Left lung (tissue), 10 donors: Measurements from ENCODE around the gene SLC12A8. TPM values are rescaled to one million over a fixed set of nuclear protein-coding genes. Genes with fewer than 3 reads are reported as not detected.
A peak's percentile ranks its signal among the peaks of the same experiment; 100 is the strongest.

Experiments used
- ATAC-seq: fragments of 200-7000 bp; cut with Tn5 transposase; one replicate; pipeline ENCODE4 v1.9.1; 2020; ENCODE audit warnings: moderate library complexity
- DNase-seq, 4 donors: peaks; one replicate each; pipeline ENCODE4 v3.0.0-alpha.2; 2013 to 2020
- H3K27ac ChIP-seq, 2 donors: fragments of 200-600 bp; sonication (generic) in 1 of 2; one replicate each; pipeline versions ENCODE4 v1.5.0 to v1.8.0; 2020 to 2021
- H3K27me3 ChIP-seq, 2 donors: fragments of 200-600 bp; sonication (generic) in 1 of 2; one replicate each; pipeline versions ENCODE4 v1.5.0 to v1.8.0; 2020 to 2021
- H3K36me3 ChIP-seq, 2 donors: fragments of 200-600 bp; sonication (generic) in 1 of 2; one replicate each; pipeline versions ENCODE4 v1.5.0 to v1.8.0; 2020 to 2021
- H3K4me1 ChIP-seq, 2 donors: fragments of 200-600 bp; one replicate each; pipeline ENCODE4 v1.8.0; 2021
- H3K4me3 ChIP-seq, 2 donors: fragments of 200-600 bp; sonication (generic) in 1 of 2; one replicate each; pipeline versions ENCODE4 v1.5.0 to v1.8.0; 2020 to 2021; ENCODE audit warnings: mild to moderate bottlenecking in 1 of 2
- H3K9me3 ChIP-seq, 2 donors: fragments of 200-600 bp; sonication (generic) in 1 of 2; one replicate each; pipeline versions ENCODE4 v1.5.0 to v1.8.0; 2020 to 2021
- intact Hi-C, 2 donors: fragments of 100-400 bp; cut with DNase I; formaldehyde crosslinking; loops; one replicate each; pipeline versions ENCODE4 v1.11.2 to v1.14.2; 2022
- polyA plus RNA-seq, 6 donors: library from polyadenylated mRNA; unstranded; fragments of 120-200 nt; gene quantifications; one replicate each; pipeline ENCODE4 v1.2.1, GENCODE V29; 2013; ENCODE audit not compliant: insufficient read length in 6 of 6
- total RNA-seq, 2 donors: library from RNA; stranded (reverse); fragmentation: NEBNext Ultra II Directional; extraction: Animal tissue kit (Norgen Biotek cat#: 25700); gene quantifications; one replicate each; pipeline ENCODE4 v1.2.1, GENCODE V29; 2021
- TF ChIP-seq, protein P1 (sequence below), 2 donors: fragments of 200-600 bp; sonication (generic) in 1 of 2; IDR thresholded peaks; one replicate each; pipeline versions ENCODE4 v1.5.0 to v1.8.0; 2021; ENCODE audit warnings: antibody characterized with exemption in 2 of 2
- donor health status: DM: no; HTN: yes; CAD: no.
- donor health status: DM: no; HTN: no; CAD: no.

Gene SLC12A8
- total and polyA plus RNA-seq, 8 donors = 1.1 to 17.1 (median 1.6) TPM

DNA sequence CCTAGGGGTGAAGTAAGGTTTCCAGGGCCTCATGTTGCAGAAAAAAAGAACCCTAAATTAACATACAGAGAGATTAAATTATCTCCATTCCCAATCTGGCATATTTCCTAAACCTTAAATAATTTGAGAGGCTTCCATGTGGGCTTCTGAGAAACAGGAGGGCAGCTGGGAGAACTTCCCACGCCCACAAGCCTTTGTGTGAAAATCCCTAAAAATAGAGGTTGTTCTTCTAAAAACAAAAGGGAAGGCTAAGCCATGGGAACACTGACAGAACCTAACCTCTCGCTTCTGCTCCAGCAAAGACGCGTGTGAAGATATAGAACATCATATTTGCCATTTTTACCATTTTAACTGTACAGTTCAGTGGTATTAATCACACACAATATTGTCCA is 812 bp upstream of the SLC12A8 start:
- Histone ChIP-seq H3K27ac (no peak overlapping the region), H3K36me3 (no peaks in the 10 kb centered on the region), H3K4me1 (peaks cover 0 to 13% of the 10 kb centered on the region in 2 donors), H3K4me3 (peak overlapping the region in 1 of 2 donors; percentile 44), H3K9me3 (no peaks in the 10 kb centered on the region), H3K27me3 (peaks cover 16 to 56% of the 10 kb centered on the region in 2 donors)
- TF ChIP-seq, protein P1, sequence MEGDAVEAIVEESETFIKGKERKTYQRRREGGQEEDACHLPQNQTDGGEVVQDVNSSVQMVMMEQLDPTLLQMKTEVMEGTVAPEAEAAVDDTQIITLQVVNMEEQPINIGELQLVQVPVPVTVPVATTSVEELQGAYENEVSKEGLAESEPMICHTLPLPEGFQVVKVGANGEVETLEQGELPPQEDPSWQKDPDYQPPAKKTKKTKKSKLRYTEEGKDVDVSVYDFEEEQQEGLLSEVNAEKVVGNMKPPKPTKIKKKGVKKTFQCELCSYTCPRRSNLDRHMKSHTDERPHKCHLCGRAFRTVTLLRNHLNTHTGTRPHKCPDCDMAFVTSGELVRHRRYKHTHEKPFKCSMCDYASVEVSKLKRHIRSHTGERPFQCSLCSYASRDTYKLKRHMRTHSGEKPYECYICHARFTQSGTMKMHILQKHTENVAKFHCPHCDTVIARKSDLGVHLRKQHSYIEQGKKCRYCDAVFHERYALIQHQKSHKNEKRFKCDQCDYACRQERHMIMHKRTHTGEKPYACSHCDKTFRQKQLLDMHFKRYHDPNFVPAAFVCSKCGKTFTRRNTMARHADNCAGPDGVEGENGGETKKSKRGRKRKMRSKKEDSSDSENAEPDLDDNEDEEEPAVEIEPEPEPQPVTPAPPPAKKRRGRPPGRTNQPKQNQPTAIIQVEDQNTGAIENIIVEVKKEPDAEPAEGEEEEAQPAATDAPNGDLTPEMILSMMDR (IDR thresholded peaks at IDR 0.05) = no peak
- DNase-seq = no peak
- ATAC-seq = no peak
- intact Hi-C loops = no loop called here

DNA sequence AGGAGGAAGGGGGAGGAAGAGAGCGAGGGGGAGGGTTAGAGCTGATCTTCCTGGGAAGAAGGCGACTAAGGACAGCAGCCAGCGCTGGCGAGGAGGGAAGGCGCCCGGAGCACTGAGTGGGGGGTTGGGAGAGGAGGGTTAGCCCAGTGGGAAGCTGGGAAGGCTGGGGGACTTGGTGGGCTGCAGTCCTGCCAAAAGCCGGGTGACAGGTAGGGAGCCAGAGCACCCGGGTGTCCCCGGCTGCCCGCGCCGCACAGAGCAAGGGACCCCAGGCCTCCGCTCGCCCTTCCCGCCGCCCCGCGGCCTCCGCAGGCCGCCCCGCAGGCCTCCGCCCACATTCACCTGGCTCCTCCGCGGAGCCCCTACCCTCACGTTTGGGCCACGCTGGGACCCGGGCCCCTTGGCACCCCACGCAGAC is 448 bp downstream of the SLC12A8 start:
- H3K9me3 ChIP-seq = no peaks in the 10 kb centered on the region
- ATAC-seq = peak; percentile 81
- intact Hi-C loops = no loop called here
- H3K27ac ChIP-seq = no peak overlapping the region
- H3K4me1 ChIP-seq = peaks cover 0 to 13% of the 10 kb centered on the region in 2 donors
- H3K4me3 ChIP-seq = peak overlapping the region; percentile 44 to 53
- peak in 1 of 4 donors; percentile 76 for DNase-seq
- peaks cover 16 to 56% of the 10 kb centered on the region in 2 donors for H3K27me3 ChIP-seq
- TF ChIP-seq, protein P1 (IDR thresholded peaks at IDR 0.05) = no peak
- no peaks in the 10 kb centered on the region for H3K36me3 ChIP-seq

DNA sequence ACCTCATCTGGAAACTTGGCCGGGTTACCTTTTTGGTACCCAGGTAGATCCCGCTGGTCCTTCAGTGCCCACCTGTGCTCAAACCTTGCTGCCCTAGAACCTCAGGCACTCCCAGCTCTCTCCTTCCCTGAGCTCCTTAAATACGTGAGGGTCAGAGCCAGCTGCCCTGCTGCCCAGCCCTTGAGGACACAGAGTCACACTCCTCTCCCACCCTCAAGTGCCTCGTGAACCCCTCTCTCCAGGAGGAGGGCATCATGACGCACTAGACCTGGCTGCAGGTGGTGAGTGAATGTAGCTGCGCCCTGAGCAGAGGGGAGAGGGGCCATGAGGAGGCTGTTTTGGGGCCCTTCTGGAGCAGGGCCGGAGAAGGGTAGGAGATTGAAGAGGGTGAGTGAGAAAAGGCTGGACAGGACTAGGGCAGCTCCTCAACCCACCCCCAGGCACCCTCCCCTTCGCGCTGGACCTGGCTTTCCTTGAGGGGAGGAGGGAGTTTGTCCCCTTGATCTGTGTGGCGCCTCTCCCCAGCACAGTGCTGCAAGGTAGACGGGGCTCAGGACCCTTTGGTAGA is 941 bp downstream of the SLC12A8 start:
- Histone ChIP-seq H3K4me3 (peak overlapping the region; percentile 44 to 53), H3K9me3 (no peaks in the 10 kb centered on the region), H3K27me3 (peaks cover 16 to 56% of the 10 kb centered on the region in 2 donors), H3K36me3 (no peaks in the 10 kb centered on the region), H3K27ac (no peak overlapping the region), H3K4me1 (peaks cover 0 to 13% of the 10 kb centered on the region in 2 donors)
- TF ChIP-seq, protein P1 (IDR thresholded peaks at IDR 0.05) = no peak
- intact Hi-C loops = no loop called here
- ATAC-seq = peak; percentile 31
- no peak for DNase-seq

DNA sequence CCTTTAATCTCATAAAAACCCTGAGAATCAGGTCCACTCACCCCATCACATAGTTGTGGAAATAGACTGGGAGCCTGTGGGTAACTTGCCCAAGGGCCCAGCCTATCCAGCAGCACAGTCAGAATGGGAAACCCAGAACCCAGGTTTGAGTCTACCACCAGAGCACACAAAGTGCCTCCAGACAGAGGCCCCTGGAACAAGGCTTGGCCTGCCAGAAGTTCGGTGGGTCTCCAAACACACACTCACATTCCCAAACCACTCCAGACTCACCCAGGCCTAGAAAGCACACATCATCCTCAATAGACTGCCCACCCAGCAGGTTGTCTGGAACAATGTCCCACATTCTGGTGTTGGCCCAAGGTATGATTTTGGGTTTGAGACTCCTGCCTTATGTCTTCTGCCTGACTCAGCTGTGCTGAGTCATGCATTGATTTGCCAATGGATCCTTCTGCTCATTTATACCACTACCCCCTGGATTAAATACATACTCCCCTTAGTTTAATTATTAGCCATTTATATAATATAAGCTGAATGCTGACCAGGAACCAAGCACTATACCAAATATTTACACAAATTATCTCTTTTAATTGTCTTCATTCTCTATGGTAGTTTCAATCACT is 4.5 kb downstream of the SLC12A8 start:
- H3K4me3 ChIP-seq = no peak overlapping the region
- ATAC-seq = no peak
- H3K4me1 ChIP-seq = peaks cover 0 to 13% of the 10 kb centered on the region in 2 donors
- no peak overlapping the region for H3K27ac ChIP-seq
- no peak for DNase-seq
- no peaks in the 10 kb centered on the region for H3K36me3 ChIP-seq
- intact Hi-C loops = no loop called here
- H3K27me3 ChIP-seq = peaks cover 12 to 32% of the 10 kb centered on the region in 2 donors
- TF ChIP-seq, protein P1 (IDR thresholded peaks at IDR 0.05) = no peak
- H3K9me3 ChIP-seq = no peaks in the 10 kb centered on the region

DNA sequence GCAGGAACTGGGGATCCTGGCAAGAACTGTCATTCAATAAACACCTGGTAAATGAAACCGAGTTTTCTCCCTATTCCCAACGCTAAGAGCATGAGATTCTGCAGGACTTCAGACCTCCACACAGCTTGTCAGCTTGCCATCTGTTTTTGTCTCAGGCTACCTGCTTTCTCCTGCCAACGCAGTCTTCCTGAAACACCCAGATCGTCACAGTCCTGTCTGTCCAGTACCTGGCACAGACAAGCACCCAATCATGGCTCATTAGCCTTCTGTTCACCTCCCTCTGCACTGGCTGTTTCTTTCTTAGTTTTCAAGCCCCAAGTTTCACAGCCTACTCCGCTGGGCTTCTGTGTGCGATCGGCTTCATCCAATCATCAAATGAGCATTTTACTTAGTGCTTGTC is 5.0 kb downstream of the SLC12A8 start:
- H3K4me1 ChIP-seq = peaks cover 0 to 7% of the 10 kb centered on the region in 2 donors
- H3K4me3 ChIP-seq = no peak overlapping the region
- no peaks in the 10 kb centered on the region for H3K9me3 ChIP-seq
- no peak for ATAC-seq
- DNase-seq = no peak
- TF ChIP-seq, protein P1 (IDR thresholded peaks at IDR 0.05) = no peak
- no peak overlapping the region for H3K27ac ChIP-seq
- intact Hi-C loops = no loop called here
- H3K27me3 ChIP-seq = peaks cover 6 to 26% of the 10 kb centered on the region in 2 donors
- H3K36me3 ChIP-seq = no peaks in the 10 kb centered on the region
